22Rv1 (cell line): ENCODE results near the gene TBC1D13.

Experiments used
- H3K27ac ChIP-seq: fragments of 450-650 bp; 2 replicates; pipeline ENCODE4 v1.5.1; 2017
- CTCF ChIP-seq: fragments of 450-650 bp; IDR thresholded peaks from 2 replicates; pipeline ENCODE4 v1.5.1; 2017; ENCODE audit warnings: mild to moderate bottlenecking
- ZFX ChIP-seq: fragments of 450-650 bp; IDR thresholded peaks from 2 replicates; pipeline ENCODE4 v1.6.1; 2017; ENCODE audit warnings: antibody characterized with exemption, borderline replicate concordance

The TBC1D13 gene

GRCh38 chr9:128757602-128758001 is 29.5 kb upstream of the TBC1D13 start:
- no peak overlapping the region for H3K27ac ChIP-seq
- TF ChIP-seq ZFX (no peak), CTCF (no peak)

DNA sequence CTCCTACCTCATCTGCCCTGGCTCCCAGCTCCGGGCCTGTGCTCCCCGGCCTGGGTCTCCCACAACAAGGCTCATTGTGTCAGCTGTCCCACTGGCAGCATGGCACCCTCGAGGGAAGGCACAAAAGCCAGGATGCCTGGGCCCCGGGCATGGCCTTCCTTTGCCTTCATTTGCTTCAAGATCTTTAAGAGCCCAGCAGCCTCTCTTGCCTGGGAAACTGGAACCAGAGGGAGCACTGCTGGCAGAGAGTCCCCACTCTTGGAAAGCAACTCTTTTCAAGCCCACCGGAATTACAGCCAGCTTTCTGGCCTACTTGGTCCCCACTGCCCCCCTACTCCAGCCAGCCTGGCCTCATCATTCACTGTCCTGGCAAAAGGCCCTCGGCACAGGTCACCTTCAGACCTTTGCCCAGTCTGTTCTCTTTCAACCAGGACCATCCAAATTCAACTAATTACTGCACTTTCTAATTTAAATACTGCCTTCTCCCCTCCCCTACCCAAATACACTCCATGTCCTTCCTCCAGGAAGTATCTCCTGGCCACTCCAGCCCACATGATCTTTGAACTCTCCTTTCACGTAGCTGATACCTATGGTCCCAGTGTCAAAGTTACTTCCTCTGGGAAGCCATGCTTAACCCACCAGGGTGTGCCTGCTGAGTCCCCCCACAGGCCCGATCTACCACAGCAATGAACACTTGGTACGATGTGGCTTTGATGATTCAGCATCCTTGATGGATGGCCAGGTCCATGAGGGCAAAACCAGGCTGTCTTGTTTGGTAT is 24.2 kb upstream of the TBC1D13 start:
- H3K27ac ChIP-seq, result no peak overlapping the region
- TF ChIP-seq ZFX (no peak), CTCF (no peak)

DNA sequence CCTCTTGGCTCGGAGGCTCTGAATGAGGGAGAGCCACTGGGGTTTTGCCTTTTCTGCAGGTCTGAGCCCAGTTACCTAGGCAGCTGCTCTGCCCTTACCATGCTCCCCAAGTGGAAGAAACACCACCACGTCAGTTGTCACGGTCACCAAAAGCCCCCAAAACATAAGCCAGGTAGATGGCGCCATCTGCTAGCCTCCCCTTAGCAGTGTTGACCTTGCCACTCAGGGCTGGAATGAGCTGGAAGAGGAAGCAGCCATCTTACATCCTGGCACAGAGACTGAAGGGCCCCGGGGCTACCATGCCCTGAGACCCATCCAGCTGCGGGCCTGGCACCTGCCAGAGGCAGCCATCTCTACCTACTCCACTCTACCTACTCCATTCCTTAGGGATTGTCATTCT is 22.7 kb upstream of the TBC1D13 start:
- H3K27ac ChIP-seq, result no peak overlapping the region
- TF ChIP-seq ZFX (no peak), CTCF (no peak)

- H3K27ac ChIP-seq, result no peak overlapping the region
- no peak for TF ChIP-seq ZFX
- TF ChIP-seq CTCF, result no peak
Observed at GRCh38 chr9:128765499-128765898, 21.6 kb upstream of the TBC1D13 start.

GRCh38 chr9:128768606-128769005 is 18.4 kb upstream of the TBC1D13 start:
- no peak overlapping the region for H3K27ac ChIP-seq
- TF ChIP-seq CTCF, result no peak
- no peak for TF ChIP-seq ZFX

- TF ChIP-seq CTCF (no peak), ZFX (no peak)
- peak overlapping the region; percentile 93 for H3K27ac ChIP-seq
Observed at GRCh38 chr9:128770286-128771030, 16.6 kb upstream of the TBC1D13 start.
